Ishikawa (cell line): Measurements from ENCODE around the gene ARID3A.

ENCODE experiments used
- EP300 ChIP-seq: IDR thresholded peaks from 2 replicates; pipeline ENCODE4 v1.6.1; 2012; ENCODE audit warnings: borderline replicate concordance
- FOXM1 ChIP-seq: IDR thresholded peaks from 2 replicates; pipeline ENCODE4 v1.6.1; 2012; ENCODE audit warnings: low read depth, borderline replicate concordance
- RAD21 ChIP-seq: IDR thresholded peaks from 2 replicates; pipeline ENCODE4 v1.6.1; 2012; ENCODE audit warnings: low read depth

GRCh38 chr19:1013218-1013617, 87.4 kb downstream of the ARID3A start:
- no peak for TF ChIP-seq EP300
- TF ChIP-seq RAD21 = no peak
- TF ChIP-seq FOXM1 = no peak
